ENCODE results near the gene CFAP74.

The CFAP74 gene

DNA sequence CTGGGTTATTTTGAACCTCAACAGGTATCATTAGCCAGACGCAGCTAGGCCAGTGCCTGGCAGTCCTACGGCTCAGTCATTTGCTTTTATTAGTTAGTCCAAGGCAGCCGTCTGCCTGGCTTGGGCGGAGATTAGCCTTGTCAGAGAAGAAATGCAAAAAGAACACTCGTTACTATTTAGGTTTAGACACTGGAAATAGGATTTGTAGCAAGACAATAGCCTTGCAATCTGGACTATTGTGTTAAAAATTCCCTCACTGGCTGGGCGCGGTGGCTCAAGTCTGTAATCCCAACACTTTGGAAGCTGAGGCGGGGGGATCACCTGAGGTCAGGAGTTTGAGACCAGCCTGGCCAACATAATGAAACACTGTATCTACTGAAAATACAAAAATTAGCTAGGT, 35.7 kb upstream of the CFAP74 start:
- no peak for DNase-seq

DNA sequence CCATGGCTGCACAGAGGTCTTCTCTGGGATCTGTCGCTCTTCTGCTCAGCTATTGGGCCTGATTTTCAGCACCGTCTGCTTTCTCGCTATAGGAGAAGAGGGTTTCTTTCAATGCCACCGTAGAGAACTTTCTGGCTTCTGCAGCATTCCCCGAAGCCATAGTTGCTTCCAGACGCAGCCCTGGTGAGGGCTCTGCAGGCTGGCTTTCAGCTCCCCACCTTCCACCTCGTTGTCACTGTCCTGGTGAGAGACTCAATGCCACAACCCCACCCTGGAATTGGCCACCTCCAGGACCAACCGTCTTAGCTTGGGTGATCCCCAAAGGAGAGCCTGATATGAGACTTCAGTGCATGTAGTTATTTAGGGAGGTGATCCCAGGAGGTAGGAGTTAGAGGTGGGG, 34.6 kb upstream of the CFAP74 start:
- no peak for DNase-seq

DNA sequence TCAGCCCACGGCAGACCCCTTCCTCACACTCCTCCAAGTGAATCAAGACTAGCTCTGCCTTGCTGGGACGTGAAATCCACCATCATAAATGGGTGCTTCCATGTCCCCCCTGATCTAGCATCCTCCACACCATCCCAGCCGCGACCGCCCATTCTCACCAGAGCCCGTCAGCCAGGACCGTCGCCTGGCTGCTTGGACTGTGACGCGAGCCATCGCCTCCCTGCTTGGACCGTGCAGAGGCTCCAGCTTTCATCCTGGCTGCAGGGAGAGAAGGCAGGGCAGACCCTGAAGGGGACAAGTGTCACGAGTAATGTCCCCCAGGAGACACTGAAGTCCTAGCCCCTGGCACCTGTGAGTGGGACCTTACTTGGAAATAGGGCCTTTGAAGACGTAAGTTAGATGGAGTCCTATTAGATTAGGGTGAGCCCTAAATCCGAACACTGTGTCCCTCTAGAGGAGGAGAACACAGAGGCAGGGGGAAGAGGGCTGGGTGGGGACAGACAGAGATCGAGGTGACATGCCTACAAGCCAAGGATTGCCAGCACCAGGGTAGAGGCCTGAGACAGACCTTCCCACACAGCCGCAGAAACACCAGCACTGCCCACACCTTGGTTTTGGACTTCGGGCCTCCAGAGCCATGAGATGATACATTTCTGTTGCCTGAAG, 33.9 kb upstream of the CFAP74 start:
- no peak for DNase-seq

DNA sequence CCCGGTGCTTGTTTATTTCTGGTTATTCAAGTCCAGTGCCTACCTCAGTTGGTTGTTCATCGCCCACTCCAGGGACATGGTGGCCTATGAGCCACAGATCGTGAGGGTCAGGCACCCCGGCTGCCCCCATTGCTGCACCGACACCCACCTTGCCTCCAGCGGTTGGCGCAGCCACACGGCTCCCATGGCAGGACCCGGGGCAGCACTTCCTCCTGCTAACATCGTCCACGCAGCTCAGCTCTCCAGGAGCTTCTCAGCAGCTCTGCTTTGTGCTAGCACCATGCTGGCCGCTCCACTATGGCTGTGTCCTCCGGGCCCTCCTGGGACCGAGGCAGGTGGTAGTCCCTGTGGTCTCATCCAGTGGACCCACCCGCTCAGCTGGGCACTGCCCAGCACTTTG, 32.7 kb upstream of the CFAP74 start:
- DNase-seq, result no peak

DNA sequence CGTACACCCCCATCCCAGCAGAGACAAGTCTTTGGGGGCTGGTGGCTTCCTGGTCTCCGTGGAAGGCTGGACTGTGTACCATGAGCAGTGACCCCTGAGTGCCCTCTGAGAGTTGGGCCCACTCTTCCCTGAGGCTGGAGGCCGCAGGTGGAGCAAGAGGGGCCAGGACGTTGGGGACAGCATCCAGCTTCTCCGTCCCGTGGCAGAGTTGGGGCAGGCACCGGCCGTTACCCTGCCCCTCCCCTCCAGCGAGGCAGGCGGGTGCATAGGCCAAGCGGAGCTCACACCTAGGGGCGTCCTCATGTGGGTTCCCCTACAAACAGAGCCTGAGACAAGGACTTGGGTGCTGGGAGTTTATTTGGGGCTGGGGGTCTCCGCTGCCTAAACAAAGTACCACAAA, 29.6 kb upstream of the CFAP74 start:
- no peak for DNase-seq

DNA sequence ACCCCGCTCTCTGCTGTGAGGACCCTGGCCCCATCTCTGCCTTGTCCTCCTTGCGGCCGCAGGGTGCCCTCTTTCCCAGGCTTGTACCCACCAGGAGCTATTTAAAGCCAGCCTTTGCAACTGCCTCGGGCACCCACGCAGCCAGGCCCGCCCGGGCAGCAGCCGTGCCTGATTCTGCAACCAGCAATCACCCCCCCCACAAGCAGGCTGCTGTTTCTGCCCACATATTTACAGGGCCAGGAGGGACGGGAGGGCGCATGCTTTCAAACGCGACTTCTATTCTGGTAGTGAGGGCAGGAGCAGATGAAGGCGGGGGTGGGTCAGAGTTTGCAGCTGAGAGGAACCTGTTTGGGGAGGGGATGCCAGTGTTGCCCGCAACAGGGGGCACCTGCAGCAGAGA, 29.2 kb upstream of the CFAP74 start:
- no peak for DNase-seq

DNA sequence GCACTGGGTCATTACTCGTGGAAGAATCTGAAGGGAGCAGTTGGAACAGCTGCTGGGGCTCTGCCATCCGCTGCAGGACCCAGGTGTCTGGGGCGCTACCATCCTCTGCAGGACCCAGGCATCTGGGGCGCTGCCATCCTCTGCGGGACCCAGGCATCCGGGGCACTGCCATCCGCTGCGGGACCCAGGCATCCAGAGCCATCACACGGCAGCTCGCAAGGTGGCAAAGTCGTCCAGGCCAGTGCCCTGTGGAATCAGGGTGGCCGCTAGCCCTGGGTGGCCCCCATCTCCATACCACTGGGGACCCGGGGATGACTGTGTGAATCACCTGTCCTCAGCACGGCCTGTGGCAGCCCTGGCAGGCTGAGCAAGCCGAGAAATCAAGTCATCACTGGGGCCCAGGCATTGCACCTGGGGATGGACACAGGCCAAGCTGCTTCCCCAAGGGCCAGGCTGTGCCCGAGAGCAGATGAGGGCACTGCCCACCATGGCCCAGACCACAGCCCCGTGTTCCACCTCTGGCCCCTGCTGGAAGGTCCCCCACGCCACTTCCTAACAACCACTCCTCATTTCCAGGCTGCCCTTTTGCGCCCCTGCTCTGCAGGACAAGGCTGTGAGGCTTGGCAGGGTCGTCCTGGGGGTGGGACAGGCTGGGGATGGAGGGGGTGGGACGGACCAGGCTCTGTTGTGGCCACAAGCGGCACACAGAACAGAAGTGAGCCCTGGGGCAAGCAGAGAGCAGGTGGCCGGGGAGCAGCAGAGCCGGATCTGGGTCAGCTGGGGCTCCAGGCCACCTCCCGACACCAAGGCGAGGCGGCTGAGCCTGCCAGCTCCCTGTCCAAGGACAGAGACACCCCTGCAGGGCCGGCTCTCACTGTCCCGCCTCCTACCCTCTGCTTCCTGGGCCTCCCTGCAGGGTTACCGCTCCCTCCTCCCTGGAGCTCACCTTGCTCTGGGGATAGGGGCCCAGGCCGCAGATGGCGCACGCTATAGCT, 28.3 kb upstream of the CFAP74 start:
- DNase-seq, result no peak

DNA sequence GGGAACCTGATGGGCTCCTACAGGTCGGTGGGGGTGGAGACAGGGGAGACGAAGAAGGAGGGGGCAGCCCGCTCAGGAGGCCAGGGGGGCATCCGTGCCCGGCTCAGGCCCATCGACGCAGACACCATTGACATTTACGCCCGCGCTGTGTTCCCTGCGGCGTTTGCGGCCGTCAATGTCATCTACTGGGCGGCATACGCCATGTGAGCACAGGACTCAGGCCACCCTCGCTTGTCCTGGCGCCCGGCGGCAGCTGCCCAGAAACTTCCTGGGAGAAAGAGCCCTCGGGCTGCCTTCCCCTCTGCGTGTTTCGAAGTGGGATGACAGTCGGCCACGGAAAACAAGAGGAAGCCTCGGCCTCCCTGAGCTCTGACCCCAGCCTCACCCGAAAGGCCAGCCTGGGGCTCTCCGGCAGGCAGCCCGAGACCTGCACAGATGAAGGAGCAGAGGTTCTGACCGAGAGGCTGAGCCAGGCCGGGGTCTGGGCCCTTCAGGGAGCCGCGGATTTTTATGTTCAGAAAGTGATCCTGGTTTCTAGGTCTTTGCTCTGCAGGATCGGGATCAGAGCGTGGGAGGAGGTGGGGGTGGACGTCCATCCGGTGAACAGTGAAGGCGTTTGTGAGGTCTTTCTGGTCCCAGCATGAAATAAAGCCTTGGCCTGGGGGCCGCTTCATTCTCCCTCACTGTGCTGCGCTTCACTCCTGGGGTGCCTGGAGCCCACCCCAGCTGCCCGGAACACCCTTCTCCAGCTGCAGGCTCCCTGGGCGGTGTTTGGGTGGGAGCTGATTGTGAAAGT, 26.7 kb upstream of the CFAP74 start:
- no peak for DNase-seq

DNA sequence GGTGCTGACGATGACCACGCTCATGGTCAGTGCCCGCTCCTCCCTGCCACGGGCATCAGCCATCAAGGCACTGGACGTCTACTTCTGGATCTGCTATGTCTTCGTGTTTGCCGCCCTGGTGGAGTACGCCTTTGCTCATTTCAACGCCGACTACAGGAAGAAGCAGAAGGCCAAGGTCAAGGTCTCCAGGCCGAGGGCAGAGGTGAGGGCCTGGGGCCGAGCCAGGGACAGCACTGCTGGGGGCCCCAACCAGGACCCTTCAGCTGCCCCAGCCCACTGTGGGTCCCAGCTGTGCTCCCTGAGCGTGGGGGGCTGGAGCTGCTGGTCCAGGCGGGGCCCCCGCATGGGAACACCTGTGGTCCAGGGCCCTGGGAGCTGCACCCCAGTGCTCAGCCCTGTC, 26.0 kb upstream of the CFAP74 start:
- no peak for DNase-seq

DNA sequence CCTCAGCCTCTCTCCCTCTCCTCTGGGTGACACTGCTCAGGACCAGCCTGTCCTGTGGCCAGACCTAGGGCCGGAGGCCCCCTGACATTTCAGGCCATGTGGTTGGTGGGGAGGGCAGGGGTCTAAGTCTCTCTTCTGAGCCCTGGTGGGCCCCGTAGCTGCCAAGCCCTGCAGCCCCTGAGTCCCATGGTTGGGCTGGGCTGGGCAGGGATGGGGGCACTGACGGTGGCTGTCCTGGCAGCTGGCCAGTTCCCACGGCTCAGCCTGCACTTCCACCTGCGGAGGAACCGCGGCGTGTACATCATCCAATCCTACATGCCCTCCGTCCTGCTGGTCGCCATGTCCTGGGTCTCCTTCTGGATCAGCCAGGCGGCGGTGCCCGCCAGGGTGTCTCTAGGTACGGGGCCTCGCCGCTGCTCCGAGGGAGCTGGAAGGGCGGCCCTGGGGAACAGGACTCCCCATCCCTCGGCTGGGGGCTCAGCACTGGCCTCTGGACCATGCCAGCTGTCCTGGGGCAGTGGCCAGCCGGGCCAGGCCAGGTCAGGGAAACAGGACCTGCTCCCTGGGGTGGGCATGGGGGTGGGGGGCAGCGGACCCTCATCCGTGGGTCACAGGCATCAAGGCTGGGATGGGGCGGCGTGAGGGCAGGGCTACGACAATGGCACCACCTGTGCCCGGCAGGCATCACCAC, 25.4 kb upstream of the CFAP74 start:
- no peak for DNase-seq

DNA sequence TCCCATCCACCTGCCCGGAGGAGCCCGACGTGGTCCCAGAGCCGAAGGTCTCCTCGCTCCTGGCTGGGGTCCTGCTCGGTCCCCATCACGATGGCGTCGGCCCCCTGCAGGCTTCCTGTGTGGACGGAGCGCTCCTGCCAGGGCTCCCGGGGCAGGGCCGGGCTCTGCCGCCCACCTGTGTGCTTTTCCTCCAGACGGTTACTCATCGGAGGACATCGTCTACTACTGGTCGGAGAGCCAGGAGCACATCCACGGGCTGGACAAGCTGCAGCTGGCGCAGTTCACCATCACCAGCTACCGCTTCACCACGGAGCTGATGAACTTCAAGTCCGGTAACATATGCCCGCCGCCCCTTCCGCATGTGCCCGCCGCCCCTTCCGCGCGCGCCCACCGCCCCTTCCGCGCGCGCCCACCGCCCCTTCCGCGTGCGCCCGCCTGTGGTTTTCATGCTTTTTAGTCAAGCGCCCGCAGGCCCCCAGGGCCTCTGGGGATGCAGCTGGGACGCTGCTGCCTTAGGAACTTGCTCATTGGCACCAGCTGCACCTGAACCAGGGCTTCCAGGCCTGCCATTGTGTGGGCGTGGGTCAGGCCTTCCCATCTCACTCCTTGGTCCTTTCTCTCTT, 24.5 kb upstream of the CFAP74 start:
- no peak for DNase-seq

DNA sequence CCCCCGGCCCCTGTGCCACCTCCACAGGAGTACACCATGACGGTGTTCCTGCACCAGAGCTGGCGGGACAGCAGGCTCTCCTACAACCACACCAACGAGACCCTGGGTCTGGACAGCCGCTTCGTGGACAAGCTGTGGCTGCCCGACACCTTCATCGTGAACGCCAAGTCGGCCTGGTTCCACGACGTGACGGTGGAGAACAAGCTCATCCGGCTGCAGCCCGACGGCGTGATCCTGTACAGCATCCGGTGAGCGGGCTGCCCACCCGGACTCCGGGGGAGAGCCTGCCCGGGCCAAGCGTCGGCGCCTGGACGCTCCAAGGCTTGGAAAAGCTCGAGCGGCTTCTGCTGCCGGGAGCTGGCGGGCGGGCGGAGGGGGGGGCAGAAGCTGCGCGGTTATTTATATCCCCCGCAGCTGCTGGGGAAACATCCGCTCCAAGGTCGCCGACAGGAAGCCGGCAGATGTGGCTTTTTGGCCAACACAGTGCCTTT, 21.9 kb upstream of the CFAP74 start:
- no peak for DNase-seq

DNA sequence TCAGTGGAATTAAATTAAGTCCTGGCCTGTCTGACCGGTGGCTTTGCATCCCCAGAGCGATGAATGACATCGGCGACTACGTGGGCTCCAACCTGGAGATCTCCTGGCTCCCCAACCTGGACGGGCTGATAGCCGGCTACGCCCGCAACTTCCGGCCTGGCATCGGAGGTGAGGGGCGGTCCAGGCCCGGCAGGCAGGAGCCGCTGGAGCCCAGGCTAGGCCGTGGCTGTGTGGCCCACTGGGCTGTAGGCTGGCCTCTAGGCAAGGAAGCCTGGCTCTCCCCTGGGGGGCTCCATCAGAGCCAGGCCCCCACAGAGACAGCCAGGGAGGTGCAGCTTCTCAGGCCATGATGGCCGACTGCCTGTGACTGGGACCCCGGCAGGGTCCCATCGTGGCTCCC, 21.3 kb upstream of the CFAP74 start:
- DNase-seq, result no peak

DNA sequence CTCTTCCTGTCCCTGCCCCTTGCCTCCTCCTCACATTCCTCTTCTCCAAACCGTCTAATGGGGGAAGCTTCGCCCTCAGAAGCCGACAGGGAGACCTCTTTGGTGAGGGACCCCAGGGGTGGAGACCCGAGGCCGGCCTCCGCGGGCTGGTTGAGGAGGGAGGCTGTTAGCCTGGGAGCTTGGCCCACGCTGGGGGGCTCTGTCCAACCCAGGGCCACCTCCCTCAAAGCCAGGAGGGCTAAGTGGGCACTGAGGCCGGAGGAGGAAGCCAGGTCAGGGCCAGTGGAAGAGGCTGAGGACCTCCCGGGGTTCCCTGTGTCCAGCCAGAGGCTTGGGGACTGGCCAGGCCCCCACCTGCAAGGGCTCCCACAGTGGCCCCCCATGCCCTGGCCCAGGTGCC, 20.9 kb upstream of the CFAP74 start:
- DNase-seq, result no peak

DNA sequence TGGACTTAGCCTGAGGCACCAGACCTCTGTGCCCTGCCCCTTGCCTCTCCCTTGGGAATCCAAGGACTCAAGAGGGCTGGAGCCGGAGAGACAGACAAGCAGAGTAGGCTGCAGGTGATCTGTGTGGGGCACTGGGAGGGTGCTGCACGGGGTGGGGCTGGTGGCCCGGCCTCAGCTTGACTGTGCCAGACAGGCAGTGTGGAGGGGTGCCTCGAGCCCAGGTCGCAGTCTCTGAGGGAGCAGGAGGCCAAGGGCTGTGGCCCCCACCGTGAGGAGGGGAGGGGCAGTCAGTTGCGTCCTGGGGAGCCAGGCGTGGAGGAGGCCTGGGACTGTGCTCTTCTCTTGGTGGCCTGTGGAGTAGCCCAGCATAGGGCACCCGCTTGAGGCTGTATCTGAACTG, 19.6 kb upstream of the CFAP74 start:
- DNase-seq, result no peak

DNA sequence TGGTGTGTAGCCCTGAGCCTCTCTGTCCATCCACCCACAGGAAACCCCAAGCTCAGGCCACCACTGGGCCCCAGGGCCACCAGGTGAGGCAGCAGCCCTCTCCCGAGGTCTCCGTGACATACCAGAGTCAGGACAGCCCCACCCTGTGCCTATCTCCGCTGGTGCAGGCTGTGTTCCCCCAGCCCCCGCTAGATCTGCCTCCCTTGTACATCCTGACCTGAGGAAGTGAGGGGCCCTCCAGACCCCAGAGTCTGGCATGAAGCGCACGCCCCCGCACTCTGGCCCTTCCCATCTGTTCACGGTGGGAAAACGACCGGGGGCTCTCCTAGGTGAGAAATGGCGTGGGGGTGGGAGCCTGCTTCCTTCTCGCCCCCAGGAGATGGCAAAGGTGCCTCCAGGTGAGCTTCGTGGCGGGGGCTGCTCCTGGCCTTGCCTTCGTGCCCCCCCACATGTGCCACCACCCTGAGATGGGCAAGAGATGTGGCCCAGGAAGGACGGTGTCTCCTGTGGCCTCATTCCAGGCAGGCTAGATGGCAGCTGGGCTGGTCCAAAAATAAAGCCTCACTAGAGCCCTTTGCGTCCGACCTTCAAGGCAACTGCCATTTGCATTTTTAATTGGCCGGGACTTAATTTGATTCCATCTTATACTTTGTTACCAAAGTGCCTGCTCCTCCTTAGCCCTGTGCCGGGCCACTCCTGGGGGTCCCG, 18.6 kb upstream of the CFAP74 start:
- no peak for DNase-seq

DNA sequence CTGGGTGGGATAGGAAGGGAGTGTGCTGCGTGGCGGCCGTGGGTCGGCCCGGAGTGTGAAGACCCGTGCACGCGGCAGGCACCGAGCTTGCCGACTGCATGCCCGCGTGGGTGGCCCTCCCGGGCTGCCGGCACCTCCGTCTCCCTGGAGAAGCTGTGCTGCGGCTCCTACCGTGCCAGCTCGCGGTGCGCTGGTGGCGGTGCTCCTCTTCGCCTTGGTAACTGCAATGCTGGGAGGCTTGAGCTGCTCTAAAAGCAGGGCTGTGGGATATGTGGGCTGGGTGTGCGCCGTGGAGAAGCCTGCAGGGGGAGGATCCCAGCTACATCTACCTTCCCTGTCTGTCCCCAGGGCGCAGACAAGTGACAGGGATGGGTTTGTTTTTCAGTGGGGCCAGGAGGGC, 18.0 kb upstream of the CFAP74 start:
- DNase-seq, result no peak

DNA sequence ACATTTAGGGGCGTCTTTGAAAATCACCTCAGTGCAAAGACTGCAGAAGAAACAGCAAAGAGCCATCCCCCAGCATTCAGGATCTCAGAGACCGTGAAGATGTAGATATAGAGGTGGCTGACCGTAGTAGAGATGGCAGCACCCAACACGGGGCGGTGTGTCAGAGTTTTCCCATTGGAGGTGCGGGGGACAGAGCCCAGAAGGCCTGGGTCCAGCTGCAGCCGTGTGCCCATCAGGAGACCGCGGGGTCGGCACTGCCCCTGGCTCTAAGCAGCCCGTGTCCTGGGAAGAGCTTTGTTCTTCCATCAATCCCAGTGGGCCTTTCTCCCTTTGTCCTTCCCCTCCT, 16.7 kb upstream of the CFAP74 start:
- DNase-seq, result no peak

DNA sequence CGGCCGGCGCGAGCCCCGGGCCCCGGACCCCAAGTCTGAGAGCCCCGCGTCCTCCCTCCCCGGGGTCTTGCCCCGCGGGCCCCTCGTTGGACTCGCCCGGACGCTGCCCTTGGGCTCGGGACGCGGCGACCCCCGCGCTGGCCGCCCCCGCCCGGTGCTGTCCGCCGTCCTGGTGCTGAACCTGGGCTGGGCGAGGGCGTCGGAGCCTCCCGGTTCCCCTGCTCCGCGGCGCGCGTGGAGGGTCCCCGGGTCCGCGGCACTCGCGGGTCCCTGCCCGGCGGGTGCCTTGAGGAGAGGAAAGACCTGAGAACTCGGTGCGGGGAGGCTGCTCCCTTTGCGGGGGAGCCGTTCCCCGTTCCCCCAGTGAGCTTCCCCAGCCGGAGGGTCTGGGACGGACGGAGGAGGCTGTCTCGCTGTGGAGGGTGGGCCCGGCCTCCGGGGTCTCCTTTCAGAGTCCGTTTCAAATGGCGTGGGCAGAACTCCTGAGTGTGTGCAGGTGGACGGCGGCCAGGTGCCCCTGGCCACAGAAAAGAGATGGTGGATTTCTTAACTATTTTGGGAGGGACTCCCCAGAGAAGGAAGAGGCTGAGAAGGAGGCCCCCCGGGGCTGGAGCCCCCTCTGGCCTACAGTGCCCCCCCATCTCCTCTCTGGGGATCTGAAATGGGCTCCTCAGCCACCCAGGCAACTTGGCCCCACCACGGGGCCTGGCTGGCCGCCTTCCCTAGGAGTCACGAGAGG, 16.2 kb upstream of the CFAP74 start:
- DNase-seq, result no peak

DNA sequence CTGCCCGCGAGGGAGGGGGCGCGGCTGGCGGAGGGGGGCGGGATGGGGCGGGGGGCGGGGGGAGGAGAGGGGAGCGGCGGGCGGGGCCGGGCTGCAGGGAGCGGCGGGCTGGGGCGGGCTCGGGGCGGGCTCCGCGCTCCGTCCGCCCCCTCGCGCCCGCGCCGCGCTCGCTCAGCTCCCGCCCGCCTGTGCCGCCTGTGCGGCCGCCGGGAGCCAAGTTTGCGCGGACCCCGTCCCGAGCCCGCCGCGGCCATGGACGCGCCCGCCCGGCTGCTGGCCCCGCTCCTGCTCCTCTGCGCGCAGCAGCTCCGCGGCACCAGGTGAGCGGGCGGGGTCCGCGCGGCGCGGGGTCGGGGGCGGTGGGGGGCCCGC, 15.6 kb upstream of the CFAP74 start, which contains the start of gene GABRD:
GABRD (plus strand) TSS at position 174 of the 372 bp plus-strand sequence; CDS start at position 253, 79 bp downstream.
- DNase-seq, result no peak
